ENCODE results near the gene CYBB.

DNA sequence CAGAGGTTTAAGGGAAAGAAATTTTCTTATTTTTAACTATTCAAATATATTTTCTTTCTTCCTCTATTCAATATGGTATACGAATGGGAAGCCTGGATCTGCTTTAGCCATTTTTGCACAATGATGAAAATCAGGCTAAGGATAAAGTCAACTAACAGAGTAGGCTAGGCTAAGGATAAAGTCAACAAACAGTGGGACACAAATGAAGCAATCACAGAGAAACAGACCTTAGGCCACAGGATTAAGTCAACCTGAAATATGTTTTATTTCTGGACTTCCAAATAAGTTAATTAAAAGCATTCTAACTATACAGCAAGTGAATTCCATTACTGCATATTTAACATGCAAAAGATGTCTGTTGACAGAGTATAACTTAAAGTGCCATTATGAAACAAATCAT, 50.5 kb downstream of the CYBB start:
- TF ChIP-seq, protein P1, sequence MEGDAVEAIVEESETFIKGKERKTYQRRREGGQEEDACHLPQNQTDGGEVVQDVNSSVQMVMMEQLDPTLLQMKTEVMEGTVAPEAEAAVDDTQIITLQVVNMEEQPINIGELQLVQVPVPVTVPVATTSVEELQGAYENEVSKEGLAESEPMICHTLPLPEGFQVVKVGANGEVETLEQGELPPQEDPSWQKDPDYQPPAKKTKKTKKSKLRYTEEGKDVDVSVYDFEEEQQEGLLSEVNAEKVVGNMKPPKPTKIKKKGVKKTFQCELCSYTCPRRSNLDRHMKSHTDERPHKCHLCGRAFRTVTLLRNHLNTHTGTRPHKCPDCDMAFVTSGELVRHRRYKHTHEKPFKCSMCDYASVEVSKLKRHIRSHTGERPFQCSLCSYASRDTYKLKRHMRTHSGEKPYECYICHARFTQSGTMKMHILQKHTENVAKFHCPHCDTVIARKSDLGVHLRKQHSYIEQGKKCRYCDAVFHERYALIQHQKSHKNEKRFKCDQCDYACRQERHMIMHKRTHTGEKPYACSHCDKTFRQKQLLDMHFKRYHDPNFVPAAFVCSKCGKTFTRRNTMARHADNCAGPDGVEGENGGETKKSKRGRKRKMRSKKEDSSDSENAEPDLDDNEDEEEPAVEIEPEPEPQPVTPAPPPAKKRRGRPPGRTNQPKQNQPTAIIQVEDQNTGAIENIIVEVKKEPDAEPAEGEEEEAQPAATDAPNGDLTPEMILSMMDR (IDR thresholded peaks at IDR 0.05; ENCODE audit: low read length): no peak
- TF ChIP-seq EZH2 (optimal IDR thresholded peaks at IDR 0.05; ENCODE audit: low read depth, low read length): no peak
- no peak for TF ChIP-seq EZH2phosphoT487 (IDR thresholded peaks at IDR 0.05; ENCODE audit: low read length)

All from MM.1S (cell line).